Upper lobe of right lung (tissue), 1 donor: ENCODE results near the gene LCTL. TPM values are rescaled to one million over a fixed set of nuclear protein-coding genes. Genes with fewer than 3 reads are reported as not detected.

Experiments used
- ATAC-seq: fragments of 200-7000 bp; cut with Tn5 transposase; one replicate; pipeline ENCODE4 v1.9.1; 2020; ENCODE audit warnings: mild to moderate bottlenecking, moderate library complexity
- DNase-seq: peaks from one replicate; pipeline ENCODE4 v3.0.0-alpha.2; 2020
- H3K27ac ChIP-seq: fragments of 200-600 bp; one replicate; pipeline ENCODE4 v1.8.0; 2022
- H3K27me3 ChIP-seq: fragments of 200-600 bp; one replicate; pipeline ENCODE4 v1.8.0; 2022; ENCODE audit warnings: mild to moderate bottlenecking
- H3K36me3 ChIP-seq: fragments of 200-600 bp; one replicate; pipeline ENCODE4 v1.8.0; 2022
- H3K4me1 ChIP-seq: fragments of 200-600 bp; one replicate; pipeline ENCODE4 v1.8.0; 2022
- H3K4me3 ChIP-seq: fragments of 200-600 bp; one replicate; pipeline ENCODE4 v1.8.0; 2022; ENCODE audit warnings: mild to moderate bottlenecking
- H3K9me3 ChIP-seq: fragments of 200-600 bp; one replicate; pipeline ENCODE4 v1.8.0; 2022
- CTCF ChIP-seq: fragments of 200-600 bp; IDR thresholded peaks from one replicate; pipeline ENCODE4 v1.8.0; 2022; ENCODE audit warnings: antibody characterized with exemption
- intact Hi-C: fragments of 100-400 bp; cut with DNase I; formaldehyde crosslinking; loops from one replicate; pipeline ENCODE4 v1.11.0; 2022
- total RNA-seq: library from RNA; stranded (reverse); fragmentation: NEBNext Ultra II Directional; extraction: Animal tissue kit (Norgen Biotek cat#: 25700); gene quantifications from one replicate; pipeline ENCODE4 v1.2.1, GENCODE V29; 2021
- donor health status: DM: no; HTN: yes; CAD: no; lungs with severe emphysema.

LCTL gene
- total RNA-seq, 1 donor from 2014 or later = not detected

- Histone ChIP-seq H3K4me3 (no peak overlapping the region), H3K27ac (no peak overlapping the region), H3K4me1 (no peaks in the 10 kb centered on the region), H3K9me3 (no peaks in the 10 kb centered on the region), H3K27me3 (no peaks in the 10 kb centered on the region), H3K36me3 (no peaks in the 10 kb centered on the region)
- DNase-seq = no peak
- intact Hi-C loops = no loop called here
- no peak for ATAC-seq
- no peak for TF ChIP-seq CTCF
Measured at GRCh38 chr15:66594836-66595235, 29.0 kb upstream of the LCTL start.

GRCh38 chr15:66594344-66594743 is 28.5 kb upstream of the LCTL start:
- no peaks in the 10 kb centered on the region for H3K27me3 ChIP-seq
- H3K36me3 ChIP-seq = no peaks in the 10 kb centered on the region
- no peak overlapping the region for H3K27ac ChIP-seq
- no peak for TF ChIP-seq CTCF
- intact Hi-C loops = no loop called here
- ATAC-seq = no peak
- no peak for DNase-seq
- H3K9me3 ChIP-seq = no peaks in the 10 kb centered on the region
- H3K4me1 ChIP-seq = no peaks in the 10 kb centered on the region
- H3K4me3 ChIP-seq = no peak overlapping the region

DNA sequence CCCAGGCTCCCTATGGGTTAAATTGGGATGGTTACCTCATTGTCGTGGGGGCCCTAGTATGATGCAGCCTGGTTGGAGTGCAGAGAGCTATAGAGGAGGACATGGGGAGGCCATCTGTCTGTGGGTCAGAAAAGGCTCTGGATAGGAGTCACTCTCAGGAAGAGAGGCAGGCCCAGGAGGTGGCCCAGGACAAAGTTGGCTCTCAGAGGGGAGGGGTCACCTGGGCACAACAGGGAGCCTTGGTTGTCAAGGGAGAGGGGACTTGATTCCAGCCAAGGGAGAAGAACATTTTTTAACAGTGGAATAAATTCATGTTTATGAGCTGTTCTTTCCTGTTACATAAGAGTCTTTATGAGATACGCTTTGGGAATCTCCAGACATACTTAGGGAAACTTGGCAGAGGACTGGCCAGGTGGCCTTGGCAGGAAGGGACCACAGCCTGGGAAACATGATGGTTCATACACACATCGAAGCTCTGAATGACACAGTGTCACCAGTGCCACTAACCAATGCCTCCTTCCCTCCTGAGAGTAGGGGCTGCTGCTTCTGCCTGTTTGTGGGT is 27.5 kb upstream of the LCTL start:
- no peaks in the 10 kb centered on the region for H3K27me3 ChIP-seq
- no peaks in the 10 kb centered on the region for H3K9me3 ChIP-seq
- no peak for ATAC-seq
- TF ChIP-seq CTCF = no peak
- intact Hi-C loops = no loop called here
- no peaks in the 10 kb centered on the region for H3K4me1 ChIP-seq
- no peak overlapping the region for H3K27ac ChIP-seq
- H3K4me3 ChIP-seq = no peak overlapping the region
- H3K36me3 ChIP-seq = no peaks in the 10 kb centered on the region
- no peak for DNase-seq

GRCh38 chr15:66592505-66593218 is 26.9 kb upstream of the LCTL start:
- H3K27ac ChIP-seq = no peak overlapping the region
- no peak overlapping the region for H3K4me3 ChIP-seq
- TF ChIP-seq CTCF = no peak
- intact Hi-C loops = no loop called here
- H3K9me3 ChIP-seq = no peaks in the 10 kb centered on the region
- DNase-seq = no peak
- H3K36me3 ChIP-seq = no peaks in the 10 kb centered on the region
- no peaks in the 10 kb centered on the region for H3K27me3 ChIP-seq
- no peak for ATAC-seq
- no peaks in the 10 kb centered on the region for H3K4me1 ChIP-seq

GRCh38 chr15:66591322-66591862 is 25.6 kb upstream of the LCTL start:
- intact Hi-C loops = no loop called here
- H3K36me3 ChIP-seq = no peaks in the 10 kb centered on the region
- H3K27ac ChIP-seq = no peak overlapping the region
- ATAC-seq = no peak
- H3K27me3 ChIP-seq = no peaks in the 10 kb centered on the region
- H3K9me3 ChIP-seq = no peaks in the 10 kb centered on the region
- no peak for TF ChIP-seq CTCF
- H3K4me3 ChIP-seq = no peak overlapping the region
- no peaks in the 10 kb centered on the region for H3K4me1 ChIP-seq
- DNase-seq = no peak
